Heart left ventricle (tissue), 16 donors: ENCODE results near the gene HLF. TPM values are rescaled to one million over a fixed set of nuclear protein-coding genes. Genes with fewer than 3 reads are reported as not detected.

Source experiments
- ATAC-seq, 4 donors: fragments of 200-7000 bp; cut with Tn5 transposase; one replicate each; pipeline ENCODE4 v1.9.1; 2020 to 2022; ENCODE audit warnings: moderate library complexity in 4 of 4, mild to moderate bottlenecking in 3 of 4, moderate number of reproducible peaks in 1 of 4
- DNase-seq, 5 donors: peaks; one replicate each; pipeline ENCODE4 v3.0.0-alpha.2; 2020
- H3K27ac ChIP-seq, 12 donors: fragments of 200-600 bp; sonication (generic) in 4 of 12; one replicate each; pipeline versions ENCODE4 v1.5.0 to v1.8.0; 2016 to 2022; ENCODE audit warnings: mild to moderate bottlenecking in 2 of 12
- H3K27me3 ChIP-seq, 9 donors: fragments of 200-600 bp; sonication (generic) in 2 of 9; one replicate each; pipeline versions ENCODE4 v1.5.1 to v1.8.0; 2016 to 2022; ENCODE audit warnings: mild to moderate bottlenecking in 3 of 9
- H3K36me3 ChIP-seq, 9 donors: fragments of 200-600 bp; sonication (generic) in 2 of 9; one replicate each; pipeline versions ENCODE4 v1.5.0 to v1.8.0; 2018 to 2022; ENCODE audit warnings: mild to moderate bottlenecking in 2 of 9
- H3K4me1 ChIP-seq, 12 donors: fragments of 200-600 bp; sonication (generic) in 4 of 12; one replicate each; pipeline versions ENCODE4 v1.5.0 to v1.8.0; 2016 to 2022; ENCODE audit warnings: mild to moderate bottlenecking in 3 of 12
- H3K4me3 ChIP-seq, 12 donors: fragments of 200-600 bp; sonication (generic) in 4 of 12; one replicate each; pipeline versions ENCODE4 v1.5.0 to v1.8.0; 2017 to 2022; ENCODE audit warnings: mild to moderate bottlenecking in 9 of 12, moderate library complexity in 4 of 12
- H3K9me3 ChIP-seq, 12 donors: fragments of 200-600 bp; sonication (generic) in 4 of 12; one replicate each; pipeline versions ENCODE4 v1.5.0 to v1.8.0; 2016 to 2022; ENCODE audit warnings: mild to moderate bottlenecking in 1 of 12
- CTCF ChIP-seq, 12 donors: fragments of 200-600 bp; sonication (generic) in 4 of 12; IDR thresholded peaks; one replicate each; pipeline versions ENCODE4 v1.5.0 to v1.8.0; 2018 to 2022; ENCODE audit warnings: antibody characterized with exemption in 12 of 12, mild to moderate bottlenecking in 5 of 12
- POLR2A ChIP-seq, 2 donors: fragments of 450-650 bp; IDR thresholded peaks; one replicate each; pipeline ENCODE4 v1.6.1; 2017; ENCODE audit warnings: antibody characterized with exemption in 2 of 2, mild to moderate bottlenecking in 2 of 2, moderate library complexity in 2 of 2
- WGBS, 4 donors: extraction: QIAGEN DNeasy Blood & Tissue Kit in 2 of 4; methylation state at CpG; one replicate each; pipeline versions ENCODE4 v1.1.5 to v1.1.7; 2013 to 2018; 5-methylcytosine and 5-hydroxymethylcytosine counted together
- intact Hi-C, 10 donors: fragments of 100-400 bp; cut with DNase I; formaldehyde crosslinking; loops; one replicate each; pipeline versions ENCODE4 v1.11.1 to v1.14.2; 2022
- polyA plus RNA-seq, 2 donors: library from polyadenylated mRNA; stranded (reverse); fragments of 200-250 nt; gene quantifications; one replicate each; pipeline ENCODE4 v1.2.3, GENCODE V29; 2013
- total RNA-seq, 9 donors: library from RNA; depleted of rRNA in 2 of 9; stranded (reverse); fragments of >200 nt in 2 of 9; fragmentation: NEBNext Ultra II Directional in 3 of 9; extraction: Animal tissue kit (Norgen Biotek cat#: 25700) in 3 of 9; gene quantifications; one replicate each; pipeline versions ENCODE4 v1.1.0 to v1.2.4, GENCODE V29; 2016 to 2023
- donor health status: ischemic (EF 13 %, LVEDD 7.1; RV severe dilation, severe dysfunction).
- donor health status: healthy with polysubstance abuse.
- donor health status: DM: no; HTN: yes; CAD: no.
- donor health status: DM: no; HTN: no; CAD: no.
- donor health status: ischemic (EF 25% LVEDD 6.9; RV normal size, moderate dysfunction).
- donor health status: ischemic (EF 25% LVEDD 5.7; RV mildly dilated, moderate dysfunction).
- donor health status: healthy.
- donor health status: DM: yes; HTN: yes; CAD: no.
- donor health status: ischemic (EF 35%, LVEDD 5.7; RV mildly dilated, moderate dysfunction).
- donor health status: nonischemic (EF 11% LVEDD 7.7; RV severe dilation, severe dysfunction).
- donor health status: DM: yes; HTN: yes; CAD: no.
- donor health status: PGD.
- donor health status: ischemic (EF 29% LVEDD 5.4; RV normal size, mild dysfunction).
- donor health status: nonischemic (EF 23%, LVEDD 6.1; RV moderate dilation, normal function).

The HLF gene
- total and polyA plus RNA-seq, 11 donors = 5.3 to 46.3 (median 23.8) TPM

DNA sequence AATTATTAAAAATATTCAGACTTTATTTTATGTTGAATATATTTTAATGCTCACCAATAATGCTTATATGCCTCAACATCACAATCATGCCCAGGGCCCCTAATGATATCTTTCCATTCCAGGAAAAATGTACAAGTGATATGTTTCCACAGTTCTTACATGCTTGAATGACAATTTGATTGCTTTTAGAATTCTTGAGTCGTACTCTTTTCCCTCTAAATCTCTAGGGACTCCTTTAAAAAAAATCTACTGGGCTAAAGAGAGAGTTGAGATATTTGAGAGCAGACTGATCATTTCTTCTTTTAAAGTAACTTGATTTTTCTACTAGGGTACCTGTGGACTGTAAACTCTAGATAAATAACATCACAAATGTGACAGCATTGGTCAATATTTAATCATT lies 18.2 kb upstream of the HLF start:
- TF ChIP-seq POLR2A (IDR thresholded peaks at IDR 0.05) (no peak), CTCF (IDR thresholded peaks at IDR 0.05) (no peak)
- H3K36me3 ChIP-seq = no peaks in the 10 kb centered on the region
- no peaks in the 10 kb centered on the region for H3K27me3 ChIP-seq
- no peak overlapping the region for H3K4me3 ChIP-seq
- ATAC-seq (no peak), DNase-seq (no peak)
- no peak overlapping the region for H3K27ac ChIP-seq
- intact Hi-C loops = no loop called here
- WGBS, 4 donors = 41 to 61% (median 56%) methylated on average over 1 of the region's 1 CpG
- H3K4me1 ChIP-seq = no peaks in the 10 kb centered on the region
- H3K9me3 ChIP-seq = peaks cover 0 to 2% (median 0%) of the 10 kb centered on the region in 12 donors

- H3K4me3 ChIP-seq = no peak overlapping the region
- no peaks in the 10 kb centered on the region for H3K36me3 ChIP-seq
- H3K9me3 ChIP-seq = peaks cover 0 to 2% (median 0%) of the 10 kb centered on the region in 12 donors
- no peaks in the 10 kb centered on the region for H3K27me3 ChIP-seq
- no peak overlapping the region for H3K27ac ChIP-seq
- no peaks in the 10 kb centered on the region for H3K4me1 ChIP-seq
- DNase-seq (no peak), ATAC-seq (no peak)
- 68 to 81% (median 77%) methylated on average over 2 of the region's 2 CpGs for WGBS, 4 donors
- intact Hi-C loops = no loop called here
- TF ChIP-seq POLR2A (IDR thresholded peaks at IDR 0.05) = no peak
- no peak for TF ChIP-seq CTCF (IDR thresholded peaks at IDR 0.05)
These were observed 16.7 kb upstream of the HLF start for GRCh38 chr17:55248077-55248476.

GRCh38 chr17:55249861-55250260 lies 14.9 kb upstream of the HLF start:
- ATAC-seq = no peak
- intact Hi-C loops = no loop called here
- no peak for TF ChIP-seq CTCF (IDR thresholded peaks at IDR 0.05)
- TF ChIP-seq POLR2A (IDR thresholded peaks at IDR 0.05) = no peak

DNA sequence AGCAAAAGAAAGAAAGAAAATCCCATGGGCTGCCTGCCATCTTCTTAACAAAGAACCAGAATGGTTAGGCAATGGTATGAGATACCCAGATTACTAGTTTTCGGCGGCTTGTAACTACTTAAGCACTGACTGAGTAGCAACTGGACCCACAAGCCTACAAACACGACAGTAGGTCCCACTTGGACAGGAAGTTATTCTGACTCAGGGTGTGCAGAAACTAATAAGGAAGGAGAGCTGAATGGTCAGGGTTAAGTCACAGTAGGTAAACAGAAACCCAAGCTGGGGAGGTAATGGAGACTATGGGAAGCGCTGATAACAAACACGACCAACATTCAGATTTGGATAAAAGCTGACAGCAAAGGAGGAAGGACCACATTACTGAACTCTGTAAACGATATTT lies 10.4 kb upstream of the HLF start:
- no peak overlapping the region for H3K4me3 ChIP-seq
- H3K36me3 ChIP-seq = no peaks in the 10 kb centered on the region
- no peak overlapping the region for H3K27ac ChIP-seq
- H3K4me1 ChIP-seq = no peaks in the 10 kb centered on the region
- DNase-seq (no peak), ATAC-seq (no peak)
- TF ChIP-seq CTCF (IDR thresholded peaks at IDR 0.05) (no peak), POLR2A (IDR thresholded peaks at IDR 0.05) (no peak)
- 72 to 79% (median 75%) methylated on average over 6 of the region's 6 CpGs for WGBS, 4 donors
- intact Hi-C loops = no loop called here
- H3K27me3 ChIP-seq = no peaks in the 10 kb centered on the region
- no peaks in the 10 kb centered on the region for H3K9me3 ChIP-seq

More at GRCh38 chr17:55249861-55250260, 14.9 kb upstream of the HLF start:
- WGBS, 4 donors = 88 to 93% (median 91%) methylated on average over 7 of the region's 7 CpGs
- H3K4me3 ChIP-seq = no peak overlapping the region
- no peak for DNase-seq
- H3K4me1 ChIP-seq = no peaks in the 10 kb centered on the region
- H3K9me3 ChIP-seq = peaks cover 0 to 2% (median 0%) of the 10 kb centered on the region in 12 donors
- no peaks in the 10 kb centered on the region for H3K36me3 ChIP-seq
- no peak overlapping the region for H3K27ac ChIP-seq
- H3K27me3 ChIP-seq = no peaks in the 10 kb centered on the region
